ENCODE results near the gene BCL2.

DNA sequence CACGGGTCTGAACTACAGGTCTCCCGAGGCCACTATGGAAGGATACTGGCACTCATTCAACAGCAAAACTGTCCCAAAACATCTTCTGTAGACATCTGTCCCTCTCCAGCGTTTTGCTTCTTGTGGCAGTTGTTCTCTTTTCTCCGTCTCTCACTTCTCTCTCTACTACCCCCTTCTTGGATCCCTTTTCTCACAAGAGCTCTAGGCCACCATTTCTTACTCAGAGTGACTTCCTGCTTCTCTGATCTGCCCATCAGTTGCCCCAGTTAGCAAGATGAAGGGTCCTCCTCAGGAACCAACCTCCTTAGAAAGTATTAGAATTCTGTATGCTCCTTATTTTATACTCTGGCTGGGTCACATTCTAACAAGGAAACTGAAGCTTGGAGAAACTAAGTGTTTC lies 32.6 kb downstream of the BCL2 start:
- TF ChIP-seq, protein P1, sequence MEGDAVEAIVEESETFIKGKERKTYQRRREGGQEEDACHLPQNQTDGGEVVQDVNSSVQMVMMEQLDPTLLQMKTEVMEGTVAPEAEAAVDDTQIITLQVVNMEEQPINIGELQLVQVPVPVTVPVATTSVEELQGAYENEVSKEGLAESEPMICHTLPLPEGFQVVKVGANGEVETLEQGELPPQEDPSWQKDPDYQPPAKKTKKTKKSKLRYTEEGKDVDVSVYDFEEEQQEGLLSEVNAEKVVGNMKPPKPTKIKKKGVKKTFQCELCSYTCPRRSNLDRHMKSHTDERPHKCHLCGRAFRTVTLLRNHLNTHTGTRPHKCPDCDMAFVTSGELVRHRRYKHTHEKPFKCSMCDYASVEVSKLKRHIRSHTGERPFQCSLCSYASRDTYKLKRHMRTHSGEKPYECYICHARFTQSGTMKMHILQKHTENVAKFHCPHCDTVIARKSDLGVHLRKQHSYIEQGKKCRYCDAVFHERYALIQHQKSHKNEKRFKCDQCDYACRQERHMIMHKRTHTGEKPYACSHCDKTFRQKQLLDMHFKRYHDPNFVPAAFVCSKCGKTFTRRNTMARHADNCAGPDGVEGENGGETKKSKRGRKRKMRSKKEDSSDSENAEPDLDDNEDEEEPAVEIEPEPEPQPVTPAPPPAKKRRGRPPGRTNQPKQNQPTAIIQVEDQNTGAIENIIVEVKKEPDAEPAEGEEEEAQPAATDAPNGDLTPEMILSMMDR (conservative IDR thresholded peaks at IDR 0.05; ENCODE audit: low read length), result no peak
- TF ChIP-seq EZH2phosphoT487 (IDR thresholded peaks at IDR 0.05; ENCODE audit: borderline replicate concordance, low read depth, low read length), result no peak
